ENCODE measurements around the gene CAPN9.
A peak's percentile ranks its signal among the peaks of the same experiment; 100 is the strongest.

The CAPN9 gene

DNA sequence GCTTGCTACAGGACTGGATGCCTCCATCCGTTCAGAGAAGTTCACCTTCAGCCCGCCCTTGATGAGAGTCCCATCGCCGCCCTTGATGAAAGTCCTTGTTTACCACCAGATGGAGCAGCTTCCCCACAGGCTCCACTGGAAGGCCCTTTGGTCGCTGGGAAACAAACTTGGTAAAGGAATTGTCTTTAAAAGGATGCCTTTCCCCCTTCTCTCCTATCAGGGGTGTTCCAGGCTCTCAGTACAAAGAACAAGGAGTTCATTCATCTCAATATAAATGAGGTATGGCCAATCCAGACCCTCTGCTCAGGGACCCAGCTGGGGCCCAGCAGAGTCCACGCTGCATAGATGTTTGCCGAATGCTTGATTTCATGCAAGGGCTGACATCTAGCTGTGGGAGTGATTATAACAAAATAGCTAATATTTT is 50.8 kb downstream of the CAPN9 start:
- peak; percentile 77 for DNase-seq

DNA sequence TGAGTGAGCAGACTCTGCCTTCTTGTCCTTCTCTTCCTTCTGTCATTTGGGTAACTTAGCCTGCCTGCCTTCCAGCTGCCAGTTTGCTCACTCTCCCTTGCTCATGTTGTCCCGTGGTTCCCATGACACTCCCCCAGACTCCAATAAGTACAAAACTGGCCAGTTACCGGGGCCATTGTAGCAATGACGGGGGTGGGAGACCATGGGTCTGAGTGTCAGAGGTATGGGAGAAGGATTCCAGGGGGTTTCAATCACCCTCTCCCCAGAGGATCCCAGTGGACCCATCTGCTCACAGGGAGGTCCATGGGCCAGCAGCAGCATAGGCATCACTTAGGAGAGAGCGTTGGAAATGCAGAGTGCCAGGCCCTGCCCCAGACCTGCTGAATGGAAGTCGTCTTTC is 51.3 kb downstream of the CAPN9 start:
- DNase-seq: no peak

DNA sequence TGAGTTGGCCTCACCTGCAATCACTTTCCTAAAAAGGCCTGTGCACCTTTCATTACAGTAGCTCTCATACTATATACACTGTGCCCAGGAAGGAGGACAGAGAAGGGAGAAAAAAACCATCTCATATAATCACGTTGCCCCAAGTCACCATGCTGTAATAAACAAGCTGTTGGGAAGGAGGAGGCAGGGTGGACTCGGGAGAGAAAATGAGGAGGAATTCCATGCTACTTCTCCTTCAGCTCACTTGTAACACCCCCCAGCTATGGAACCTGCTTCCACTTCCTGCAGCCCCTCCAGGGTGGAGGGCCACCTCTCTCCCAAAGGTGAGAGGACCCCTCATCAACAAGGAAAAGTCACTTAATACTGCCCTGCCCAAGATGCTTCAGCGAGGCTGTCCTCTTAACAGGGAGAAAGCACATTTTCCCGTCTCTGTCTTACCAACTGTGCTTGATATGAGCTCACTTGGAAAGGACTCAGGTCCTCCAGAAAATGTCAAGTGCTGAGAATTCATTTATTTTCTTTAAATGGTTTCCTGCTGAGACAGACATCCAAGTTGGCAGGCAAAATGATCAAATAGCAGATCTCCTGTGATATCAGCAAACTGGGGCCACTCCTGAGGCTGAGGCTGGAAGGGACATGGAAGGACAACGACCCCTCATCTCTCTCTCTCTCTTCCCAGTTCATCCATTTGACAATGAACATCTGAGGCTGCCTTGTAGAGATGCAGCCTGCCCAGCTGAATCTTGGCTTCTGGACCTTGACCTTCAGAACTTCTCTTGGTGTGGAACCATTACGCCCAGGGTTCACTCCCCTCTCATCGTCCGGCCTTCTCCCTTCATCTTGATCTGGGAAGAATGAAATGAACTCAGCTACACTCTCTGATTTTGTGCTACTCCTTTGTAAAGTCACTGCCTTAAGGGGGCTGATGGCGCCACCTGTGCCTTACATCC is 54.0 kb downstream of the CAPN9 start:
- DNase-seq: no peak

DNA sequence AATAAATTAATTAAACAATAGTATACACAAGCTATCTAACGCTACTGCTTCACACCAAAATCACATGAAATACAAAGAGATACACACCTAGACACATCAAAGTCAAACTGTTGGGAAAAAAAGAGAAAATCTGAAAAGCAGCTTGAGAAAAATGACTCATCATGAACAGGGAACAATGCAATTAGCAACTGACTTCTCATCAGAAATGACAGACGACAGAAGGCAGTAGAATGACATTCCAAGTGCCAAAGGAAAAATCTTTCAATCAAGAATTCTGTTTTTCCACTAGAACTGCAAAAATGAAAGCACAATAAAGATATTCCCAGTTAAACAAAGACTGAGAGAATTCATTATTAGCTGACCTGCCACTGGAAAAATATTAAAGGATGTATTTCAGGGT is 57.2 kb downstream of the CAPN9 start:
- DNase-seq: no peak

DNA sequence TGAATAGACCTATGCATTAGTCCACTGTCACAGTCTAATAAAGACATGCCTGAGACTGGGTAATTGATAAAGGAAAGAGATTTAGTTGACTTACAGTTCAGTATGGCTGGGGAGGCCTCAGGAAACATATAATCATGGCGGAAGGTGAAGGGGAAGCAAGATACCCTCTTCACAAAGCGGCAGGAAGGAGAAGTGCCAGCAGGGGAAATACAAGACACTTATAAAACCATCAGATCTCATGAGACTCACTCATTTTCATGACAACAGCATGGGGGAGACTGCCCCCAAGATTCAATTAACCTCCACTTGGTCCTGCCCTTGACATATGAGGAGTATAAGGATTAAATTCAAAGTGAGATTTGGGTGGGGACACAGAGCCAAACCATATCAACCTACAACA is 59.4 kb downstream of the CAPN9 start:
- DNase-seq: no peak

DNA sequence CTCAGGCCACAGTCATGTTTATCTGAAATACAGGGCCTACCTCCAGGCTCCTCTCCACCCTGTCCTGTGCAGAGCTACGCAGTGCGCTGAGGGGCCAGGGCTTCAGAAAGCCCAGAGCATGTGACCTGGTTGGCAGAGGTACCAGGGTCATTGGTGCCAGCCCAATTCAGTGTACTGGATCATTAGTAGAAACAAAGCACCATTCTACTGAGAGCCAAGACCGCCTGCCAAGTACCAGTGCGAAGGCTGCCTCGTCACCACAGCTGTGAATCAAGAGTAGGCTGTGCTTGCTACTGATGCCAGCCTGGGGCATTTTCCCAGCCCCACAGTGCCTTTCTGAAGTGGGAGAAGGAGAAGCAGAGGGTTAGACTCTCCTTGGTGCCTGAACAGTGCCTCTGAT is 59.8 kb downstream of the CAPN9 start:
- DNase-seq: no peak

DNA sequence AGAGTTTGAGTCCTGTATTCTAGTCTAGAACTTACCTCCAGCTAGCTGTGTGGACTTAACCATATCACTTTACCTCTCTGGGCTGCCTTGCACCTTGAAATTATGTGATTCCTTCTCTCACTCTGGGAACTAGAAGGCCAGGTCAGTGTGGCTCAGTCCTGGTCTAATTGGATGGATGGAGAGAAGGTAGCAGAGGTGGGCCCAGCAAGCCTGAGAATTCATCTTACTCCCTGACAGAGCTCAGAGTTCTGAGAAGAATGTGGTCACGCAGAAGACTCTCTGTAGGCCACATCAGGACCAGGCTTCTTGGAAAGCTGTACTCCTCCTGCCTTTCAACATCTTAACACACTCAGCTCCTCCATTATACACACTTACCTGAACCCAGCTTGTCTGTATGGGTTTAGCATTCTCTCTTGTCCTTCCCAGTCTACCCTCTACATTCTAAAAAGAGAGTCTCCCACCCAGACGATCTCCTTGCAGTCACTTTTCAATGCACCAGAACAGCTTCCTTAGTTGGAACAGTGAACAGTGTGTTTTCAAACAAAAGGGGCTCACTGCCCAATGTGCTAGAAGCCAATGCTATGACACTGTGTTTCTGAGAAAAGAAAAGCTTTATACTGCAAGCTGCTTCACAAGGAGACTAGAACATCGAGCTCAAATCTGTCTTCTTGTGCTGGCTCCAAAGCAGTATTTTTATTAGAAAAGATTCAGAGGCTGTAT is 60.5 kb downstream of the CAPN9 start:
- no peak for DNase-seq

DNA sequence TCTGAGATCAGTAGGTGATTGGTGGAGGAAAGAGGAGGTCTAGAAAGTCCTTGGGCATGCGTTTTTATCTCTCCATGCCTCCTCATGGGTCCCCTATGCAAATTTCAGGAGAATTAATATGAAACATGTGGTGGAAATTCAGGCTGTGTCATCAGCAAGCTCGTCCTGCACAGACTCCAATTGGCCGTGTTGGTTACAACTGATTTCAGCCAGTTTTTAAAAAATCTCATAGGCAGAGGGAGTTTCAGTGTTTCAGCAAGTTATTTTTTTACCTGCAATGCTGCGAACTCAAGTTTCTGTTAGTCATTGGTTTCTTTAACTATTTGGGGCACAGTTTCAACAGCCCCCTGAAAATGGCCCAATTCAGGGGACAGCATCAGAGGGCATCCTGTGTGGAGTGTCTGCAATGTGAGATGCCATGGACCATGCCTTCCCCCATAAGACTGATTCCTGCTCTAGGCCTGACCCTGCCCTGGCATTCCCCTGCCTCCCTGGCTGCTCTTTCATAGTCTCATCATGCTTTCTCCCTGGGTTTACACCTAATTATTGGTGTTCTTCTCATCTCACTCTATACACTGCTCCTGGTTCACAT is 61.2 kb downstream of the CAPN9 start:
- peak; percentile 77 for DNase-seq

DNA sequence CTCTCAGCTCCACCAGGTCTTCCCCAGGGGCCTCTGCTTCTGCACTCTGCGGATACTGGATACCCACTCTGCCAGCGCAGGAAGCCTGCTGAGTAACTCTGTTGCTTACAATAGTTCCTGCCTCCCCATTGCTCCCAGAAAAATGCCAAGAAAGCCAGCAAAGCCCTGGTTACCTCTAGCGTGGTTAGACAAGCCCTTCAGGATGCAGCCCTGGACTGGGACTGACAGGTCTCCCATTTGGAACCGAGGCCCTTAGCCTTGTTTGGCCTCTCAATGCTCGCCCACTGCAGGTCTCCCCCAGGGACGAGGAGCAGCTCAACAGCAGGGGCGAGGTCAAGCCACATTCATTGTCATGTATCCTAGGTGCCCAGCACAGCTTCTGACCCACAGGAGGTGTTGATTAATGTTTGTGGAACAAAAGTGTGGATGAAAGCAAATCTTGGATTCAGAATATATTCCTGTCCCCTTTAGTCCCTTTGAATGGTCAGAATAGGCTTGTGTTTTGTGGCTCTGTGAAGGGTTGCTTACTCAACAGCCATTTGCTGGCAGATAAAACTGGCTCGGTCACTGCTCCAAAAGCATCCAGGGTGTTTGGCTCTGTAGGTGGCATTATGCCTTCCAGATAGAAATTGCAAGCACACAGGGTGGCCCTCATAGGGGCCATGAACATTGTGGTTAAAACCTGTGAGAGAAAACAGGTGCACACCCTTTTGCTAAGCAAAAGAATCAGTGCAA is 62.2 kb downstream of the CAPN9 start:
- no peak for DNase-seq

DNA sequence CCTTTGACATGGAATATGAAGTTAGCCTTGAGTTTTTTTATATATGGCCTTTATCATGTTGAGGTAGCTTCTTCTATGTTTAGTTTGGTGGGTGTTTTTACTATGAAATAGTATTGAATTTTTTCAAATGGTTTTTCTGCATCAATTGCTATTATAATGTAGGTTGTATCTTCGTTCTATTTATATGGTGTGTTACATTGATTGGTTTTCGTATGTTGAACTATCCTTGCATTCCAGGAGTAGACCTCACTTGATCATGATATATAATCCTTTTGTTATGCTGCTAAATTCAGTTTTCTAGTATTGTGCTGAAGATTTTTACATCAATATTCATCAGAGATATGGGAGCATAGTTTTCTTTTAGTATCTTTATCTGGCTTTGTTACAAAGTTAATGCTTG is 65.4 kb downstream of the CAPN9 start:
- DNase-seq: no peak

DNA sequence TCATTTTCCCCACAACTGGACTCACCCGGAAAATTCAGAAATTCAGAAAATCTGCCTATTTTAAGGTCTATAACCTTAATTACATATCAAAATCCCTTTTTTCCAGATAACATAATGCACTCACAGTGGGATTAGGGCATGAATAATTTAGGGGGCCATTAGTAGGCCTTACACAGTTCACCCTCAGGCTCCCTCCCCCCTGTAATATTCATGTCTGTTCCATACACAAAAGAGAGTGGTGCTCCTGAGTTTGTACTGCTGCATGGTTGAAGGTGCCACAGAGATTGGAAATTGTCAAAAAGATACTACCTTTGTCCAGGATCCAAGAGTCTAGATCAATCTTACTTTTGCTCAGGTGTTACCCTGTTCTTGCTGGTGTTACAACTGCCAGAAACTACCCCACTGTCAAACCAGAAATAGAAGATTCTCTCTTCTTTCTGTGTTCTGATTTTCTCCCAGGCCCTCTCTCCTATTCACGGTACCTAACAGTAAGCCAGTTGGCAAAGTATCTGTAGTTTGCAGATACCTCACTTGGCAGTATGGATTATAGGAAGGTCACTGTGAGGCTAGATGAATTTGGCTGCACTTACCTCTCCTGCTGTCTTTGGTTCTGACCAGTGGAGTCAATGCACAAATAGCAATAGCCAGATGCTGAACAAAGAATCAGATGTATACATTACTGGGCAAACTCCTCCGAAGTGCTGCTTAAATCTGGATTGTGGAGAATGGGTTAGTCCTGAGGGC is 67.9 kb downstream of the CAPN9 start:
- DNase-seq: no peak

DNA sequence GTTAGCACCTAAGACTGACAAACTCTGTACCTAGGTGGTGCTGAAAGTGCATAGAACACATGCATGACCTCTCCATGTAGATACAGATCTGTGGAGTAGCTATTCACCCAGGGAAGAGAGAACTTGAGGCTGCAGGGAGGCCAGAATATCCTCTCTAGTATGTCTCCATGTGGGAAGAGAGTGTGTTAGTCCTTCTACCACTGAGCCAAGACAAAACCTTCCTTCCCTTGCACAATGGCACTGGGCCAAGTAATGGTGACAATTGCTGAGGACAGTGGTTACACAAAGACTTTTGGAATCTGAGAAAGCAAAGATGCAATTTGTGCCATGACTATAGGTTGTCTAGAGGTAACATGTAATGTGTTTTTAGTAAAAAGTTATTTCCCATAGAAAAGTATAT is 68.8 kb downstream of the CAPN9 start:
- no peak for DNase-seq

DNA sequence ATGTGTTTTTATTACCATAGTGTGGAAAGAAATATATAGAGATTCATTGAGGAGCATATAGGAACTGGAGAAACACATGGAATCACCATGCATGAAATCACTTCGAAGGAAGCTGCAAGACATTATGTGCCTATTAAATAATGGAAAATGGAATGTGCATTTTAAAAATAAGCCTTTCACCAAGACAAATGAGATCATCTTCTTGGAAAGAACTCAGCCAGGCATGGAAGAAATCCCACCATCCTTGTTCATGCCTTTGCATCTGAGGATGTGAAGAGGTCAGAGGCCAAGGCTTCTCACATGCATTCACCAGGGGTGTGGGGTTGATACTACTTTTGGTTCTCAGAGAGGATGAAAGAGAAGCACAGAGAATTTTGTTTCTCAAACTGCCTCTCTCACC is 71.2 kb downstream of the CAPN9 start:
- DNase-seq: peak; percentile 43

DNA sequence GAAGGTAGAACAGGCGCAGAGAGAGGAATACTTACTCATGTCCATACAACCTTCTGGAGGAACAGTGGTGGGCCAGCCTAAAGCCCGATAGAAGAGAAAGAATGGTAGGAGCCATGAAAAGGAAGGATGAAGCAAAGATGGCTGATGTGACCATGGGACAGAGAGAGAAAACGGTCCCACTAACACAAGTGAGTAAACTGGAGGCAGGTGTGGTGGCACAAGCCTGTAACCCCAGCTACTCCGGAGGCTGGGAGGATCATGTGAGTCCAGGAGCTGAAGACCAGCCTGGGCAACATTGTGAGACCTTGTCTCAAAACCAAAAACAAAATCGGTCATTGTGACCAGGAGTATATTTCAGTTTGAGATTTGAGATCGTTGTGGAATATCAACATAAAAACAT is 71.7 kb downstream of the CAPN9 start:
- DNase-seq: no peak

DNA sequence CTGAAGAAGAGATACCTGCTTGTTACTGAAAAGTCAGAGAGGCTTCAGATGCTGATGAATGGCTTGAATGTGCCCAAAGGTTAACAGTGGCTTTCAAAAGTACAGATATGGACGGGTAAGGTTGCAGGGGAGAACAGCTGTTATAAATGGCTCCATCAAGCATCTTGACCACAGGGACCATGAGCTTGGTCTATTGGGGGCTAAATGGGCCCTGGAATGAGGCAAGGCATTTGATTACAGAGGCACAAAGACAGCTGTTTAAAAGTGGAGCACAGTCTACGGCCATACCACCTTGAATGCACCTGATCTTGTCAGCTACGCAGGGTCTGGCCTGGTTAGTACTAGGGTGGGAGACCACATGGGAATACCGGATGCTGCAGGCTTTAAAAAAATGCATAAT is 72.8 kb downstream of the CAPN9 start:
- no peak for DNase-seq

DNA sequence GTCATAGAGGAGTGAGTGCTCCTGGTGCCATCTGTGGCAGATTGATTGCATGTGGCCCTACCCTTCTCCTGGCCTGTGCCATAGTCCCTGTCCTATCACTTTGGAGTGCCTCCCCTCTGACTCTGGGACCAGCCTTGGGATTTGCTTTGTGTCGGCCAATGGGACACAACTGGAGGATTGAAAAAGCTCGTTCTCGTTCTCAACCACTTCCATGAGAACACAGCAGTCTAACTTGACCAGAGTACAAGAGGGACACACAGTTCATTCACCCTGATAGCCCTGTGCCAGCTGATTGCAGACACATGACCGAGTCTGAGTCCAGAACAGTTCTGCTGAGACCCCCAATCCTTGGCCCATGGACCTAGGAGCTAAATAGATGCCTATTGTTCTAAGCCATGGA is 73.4 kb downstream of the CAPN9 start:
- DNase-seq: no peak

DNA sequence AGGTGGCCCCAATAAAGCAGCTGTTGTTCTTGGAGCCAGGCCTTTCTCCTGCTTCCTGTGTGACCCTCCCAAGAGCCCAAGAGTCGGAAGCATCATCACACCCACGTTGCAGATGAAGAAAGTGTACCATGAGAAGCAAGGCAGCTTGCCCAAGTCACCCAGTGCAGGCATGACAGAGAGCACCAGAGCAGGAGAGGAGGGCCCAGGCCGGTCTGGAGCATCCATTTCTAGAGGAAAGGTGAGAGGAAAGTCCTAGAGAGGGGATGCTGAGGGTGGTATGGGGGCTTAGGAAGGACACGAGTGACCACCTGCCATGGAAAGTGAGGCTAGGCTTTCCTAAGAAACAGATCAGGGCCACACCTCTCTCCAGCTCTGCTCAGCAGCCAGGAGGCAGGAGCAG is 74.2 kb downstream of the CAPN9 start:
- no peak for DNase-seq

DNA sequence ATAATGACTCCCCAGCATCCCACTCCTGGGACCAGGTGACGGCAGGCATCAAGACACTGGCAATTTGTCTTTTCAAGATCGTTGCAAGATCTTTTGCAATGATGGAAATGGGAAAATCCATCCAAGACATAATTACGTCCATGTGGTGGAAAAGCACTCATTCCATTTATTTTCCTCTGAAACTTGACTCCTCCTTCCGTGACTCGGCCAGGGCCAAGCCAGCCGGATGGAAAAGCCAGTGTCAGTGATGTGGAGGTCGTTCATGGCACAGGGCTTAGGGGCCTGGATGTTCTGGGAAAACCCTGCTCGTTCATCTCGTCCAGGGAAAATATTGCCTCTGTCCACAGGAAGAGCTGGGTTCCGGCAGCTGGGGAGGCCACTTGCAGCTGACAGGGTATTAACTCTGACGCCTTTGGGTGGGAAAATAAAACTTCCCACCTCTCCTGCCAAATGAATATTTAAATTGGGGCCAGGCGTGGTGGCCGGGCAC is 74.9 kb downstream of the CAPN9 start:
- peak; percentile 84 for DNase-seq

DNA sequence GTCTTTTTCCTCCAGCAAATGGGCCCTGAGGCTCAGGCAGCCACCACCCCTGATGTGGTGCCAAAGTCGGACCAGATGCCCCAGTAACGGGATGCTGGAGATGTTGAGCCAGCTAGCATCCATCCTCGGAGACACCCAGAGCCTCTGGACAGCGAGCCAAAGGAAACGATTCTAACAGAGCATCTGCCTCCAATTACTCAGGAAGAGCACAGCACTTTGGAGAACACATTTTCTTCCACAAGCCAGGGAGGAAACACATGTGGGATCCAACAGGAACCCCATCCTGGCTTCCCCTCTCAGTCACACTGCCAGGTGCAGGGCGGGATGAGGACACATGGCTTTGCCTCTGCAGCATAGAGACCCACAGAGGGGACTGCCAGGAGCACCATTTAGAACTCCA is 76.2 kb downstream of the CAPN9 start:
- DNase-seq: peak; percentile 36

DNA sequence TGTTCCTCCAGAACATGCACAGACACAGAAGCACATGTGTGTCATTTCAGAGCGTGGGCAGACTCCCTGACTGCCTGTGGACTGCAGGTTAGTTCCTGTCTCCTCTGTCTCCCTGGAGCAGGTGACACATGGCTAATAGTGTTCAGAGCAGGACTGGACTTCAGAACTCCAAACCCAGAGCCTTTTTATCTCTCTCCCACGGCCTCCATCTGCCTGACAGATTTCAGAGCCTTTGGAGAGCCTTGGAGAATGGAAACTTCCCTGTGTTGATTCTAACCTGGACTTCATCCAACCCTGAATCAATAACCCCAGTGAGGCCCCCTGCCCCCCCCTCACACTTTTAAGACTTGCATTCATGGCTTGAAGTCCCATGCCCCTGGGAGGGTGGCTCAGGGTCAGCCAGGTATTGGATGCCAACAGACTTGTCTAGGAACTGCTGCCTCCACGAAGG is 76.8 kb downstream of the CAPN9 start:
- no peak for DNase-seq

DNA sequence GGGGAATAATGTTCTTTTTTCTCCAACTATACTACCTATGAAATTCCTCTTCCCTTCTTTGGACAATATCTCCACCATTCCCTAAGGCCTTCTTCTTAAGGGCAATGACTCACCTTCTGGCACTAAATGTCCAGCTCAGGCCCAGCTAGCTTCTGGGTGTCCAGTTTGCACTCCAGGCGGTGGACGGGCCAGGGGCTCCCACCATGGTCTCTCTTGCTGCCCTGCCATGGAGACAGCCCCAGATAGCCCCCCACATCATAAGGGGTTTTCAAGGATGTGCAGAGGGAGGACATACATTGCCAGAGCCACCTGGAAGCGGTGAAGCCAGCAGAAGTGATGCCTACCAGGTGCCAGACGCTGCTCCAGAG is 77.3 kb downstream of the CAPN9 start:
- DNase-seq: no peak
